22Rv1 (cell line): ENCODE measurements around the gene NSMCE1.

ENCODE experiments used
- ZFX ChIP-seq: fragments of 450-650 bp; IDR thresholded peaks from 2 replicates; pipeline ENCODE4 v1.6.1; 2017; ENCODE audit warnings: antibody characterized with exemption, borderline replicate concordance
- TF ChIP-seq, protein P1 (sequence below): fragments of 450-650 bp; IDR thresholded peaks from 2 replicates; pipeline ENCODE4 v1.5.1; 2017; ENCODE audit warnings: mild to moderate bottlenecking

DNA sequence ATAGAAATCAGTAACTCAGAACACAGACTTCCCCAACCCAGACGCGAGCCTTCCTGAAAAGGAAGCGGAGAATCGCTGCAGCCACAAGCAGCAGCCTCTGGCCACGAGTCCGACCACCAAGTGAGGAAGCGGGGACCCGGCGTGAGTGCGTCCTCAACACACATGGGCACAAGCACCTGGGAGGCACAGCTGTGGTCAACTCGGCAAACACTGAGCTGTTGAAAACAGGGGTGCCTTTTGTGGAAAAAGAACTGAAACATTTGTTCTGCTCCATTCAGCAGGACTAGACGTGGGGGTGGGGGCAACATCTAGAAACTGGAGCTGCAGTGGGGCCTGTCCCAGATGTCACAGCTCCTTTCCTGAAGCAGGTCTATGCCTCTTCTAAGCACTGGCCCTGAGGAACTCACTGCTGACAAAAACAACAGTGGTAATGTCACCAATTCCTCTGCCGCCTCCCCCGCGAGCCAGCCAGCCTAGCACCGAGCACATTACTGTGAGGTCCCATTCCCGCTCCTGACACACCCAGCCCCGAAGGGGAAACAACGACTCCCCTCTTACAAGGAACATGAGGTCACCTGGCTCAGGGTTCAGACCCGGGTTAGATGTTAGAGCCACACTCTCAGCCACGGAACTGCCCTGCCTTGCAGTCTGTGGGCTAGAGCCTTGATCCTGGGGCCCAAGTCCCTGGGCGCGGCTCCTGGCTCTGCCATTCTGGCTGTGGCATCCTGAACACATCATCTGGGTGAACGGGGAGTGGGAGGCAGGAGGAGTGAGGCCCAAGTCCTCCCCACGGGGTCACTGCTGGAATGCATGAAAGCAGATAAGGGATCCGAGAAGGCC, 36.3 kb downstream of the NSMCE1 start:
- TF ChIP-seq, protein P1, sequence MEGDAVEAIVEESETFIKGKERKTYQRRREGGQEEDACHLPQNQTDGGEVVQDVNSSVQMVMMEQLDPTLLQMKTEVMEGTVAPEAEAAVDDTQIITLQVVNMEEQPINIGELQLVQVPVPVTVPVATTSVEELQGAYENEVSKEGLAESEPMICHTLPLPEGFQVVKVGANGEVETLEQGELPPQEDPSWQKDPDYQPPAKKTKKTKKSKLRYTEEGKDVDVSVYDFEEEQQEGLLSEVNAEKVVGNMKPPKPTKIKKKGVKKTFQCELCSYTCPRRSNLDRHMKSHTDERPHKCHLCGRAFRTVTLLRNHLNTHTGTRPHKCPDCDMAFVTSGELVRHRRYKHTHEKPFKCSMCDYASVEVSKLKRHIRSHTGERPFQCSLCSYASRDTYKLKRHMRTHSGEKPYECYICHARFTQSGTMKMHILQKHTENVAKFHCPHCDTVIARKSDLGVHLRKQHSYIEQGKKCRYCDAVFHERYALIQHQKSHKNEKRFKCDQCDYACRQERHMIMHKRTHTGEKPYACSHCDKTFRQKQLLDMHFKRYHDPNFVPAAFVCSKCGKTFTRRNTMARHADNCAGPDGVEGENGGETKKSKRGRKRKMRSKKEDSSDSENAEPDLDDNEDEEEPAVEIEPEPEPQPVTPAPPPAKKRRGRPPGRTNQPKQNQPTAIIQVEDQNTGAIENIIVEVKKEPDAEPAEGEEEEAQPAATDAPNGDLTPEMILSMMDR: no peak
- TF ChIP-seq ZFX: no peak
